Rectal smooth muscle tissue (tissue), 1 donor: ENCODE measurements around the gene DRD4.

ENCODE experiments used
- H3K27ac ChIP-seq: one replicate; pipeline ENCODE4 v1.7.0; 2013; ENCODE audit warnings: low read depth, low read length, inconsistent platforms
- H3K27me3 ChIP-seq: one replicate; pipeline ENCODE4 v1.7.0; 2013; ENCODE audit warnings: low read length; ENCODE audit not compliant: control insufficient read depth, insufficient read depth
- H3K36me3 ChIP-seq: one replicate; pipeline ENCODE4 v1.7.0; 2013; ENCODE audit warnings: low read length; ENCODE audit not compliant: control insufficient read depth, insufficient read depth
- H3K4me1 ChIP-seq: one replicate; pipeline ENCODE4 v1.7.0; 2013; ENCODE audit warnings: low read length; ENCODE audit not compliant: control insufficient read depth, insufficient read depth
- H3K4me3 ChIP-seq: one replicate; pipeline ENCODE4 v1.7.0; 2013; ENCODE audit warnings: low read length
- H3K9ac ChIP-seq: one replicate; pipeline ENCODE4 v1.7.0; 2013; ENCODE audit warnings: low read length

DRD4 gene

DNA sequence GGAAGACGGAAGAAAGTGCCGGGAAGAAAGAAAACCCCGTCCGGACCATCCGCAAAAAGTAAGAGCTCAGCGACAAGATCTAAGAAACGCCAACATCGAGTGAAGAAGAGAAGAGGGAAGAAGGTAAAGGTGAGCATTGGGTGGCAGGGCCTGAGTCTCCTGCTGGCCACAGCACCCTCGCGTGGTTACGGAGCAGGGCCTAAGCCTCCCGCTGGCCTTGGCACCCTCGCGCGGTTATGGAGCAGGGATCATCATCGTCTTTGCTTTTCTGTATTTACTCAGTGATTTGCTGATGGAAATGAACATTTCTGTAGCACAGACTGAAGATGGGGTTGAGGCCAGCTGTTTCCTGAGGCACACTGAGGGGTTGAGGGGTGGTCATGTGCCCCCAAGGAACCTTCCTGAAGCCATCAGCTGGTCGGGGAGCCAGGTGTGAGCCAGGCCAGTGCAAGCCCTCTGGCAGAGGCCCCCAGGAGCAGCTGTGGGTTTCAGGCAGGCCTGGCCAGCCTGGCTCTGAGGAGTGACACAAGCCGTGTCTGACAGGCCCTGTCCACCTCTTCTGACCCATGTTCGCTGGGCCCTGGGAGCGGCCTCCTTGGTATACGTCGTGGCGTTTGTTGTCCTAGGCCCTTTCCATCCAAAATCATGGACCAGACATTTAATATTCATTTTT, 35.4 kb upstream of the DRD4 start:
- Histone ChIP-seq H3K9ac (no peak overlapping the region), H3K4me1 (no peaks in the 10 kb centered on the region), H3K4me3 (no peak overlapping the region), H3K36me3 (peaks cover 53% of the 10 kb centered on the region), H3K27me3 (no peaks in the 10 kb centered on the region), H3K27ac (no peak overlapping the region)

- H3K4me3 ChIP-seq = no peak overlapping the region
- peaks cover 46% of the 10 kb centered on the region for H3K36me3 ChIP-seq
- no peak overlapping the region for H3K27ac ChIP-seq
- no peak overlapping the region for H3K9ac ChIP-seq
- H3K4me1 ChIP-seq = no peaks in the 10 kb centered on the region
- H3K27me3 ChIP-seq = no peaks in the 10 kb centered on the region
Observed at GRCh38 chr11:603154-603553, 33.9 kb upstream of the DRD4 start.

GRCh38 chr11:605286-606129, 31.6 kb upstream of the DRD4 start:
- Histone ChIP-seq H3K36me3 (peaks cover 54% of the 10 kb centered on the region), H3K9ac (no peak overlapping the region), H3K27me3 (no peaks in the 10 kb centered on the region), H3K4me3 (no peak overlapping the region), H3K27ac (peak overlapping the region; percentile 55), H3K4me1 (no peaks in the 10 kb centered on the region)

GRCh38 chr11:606245-606644, 30.8 kb upstream of the DRD4 start:
- Histone ChIP-seq H3K36me3 (peaks cover 58% of the 10 kb centered on the region), H3K4me3 (no peak overlapping the region), H3K27me3 (no peaks in the 10 kb centered on the region), H3K9ac (no peak overlapping the region), H3K4me1 (no peaks in the 10 kb centered on the region), H3K27ac (peak overlapping the region; percentile 55)

DNA sequence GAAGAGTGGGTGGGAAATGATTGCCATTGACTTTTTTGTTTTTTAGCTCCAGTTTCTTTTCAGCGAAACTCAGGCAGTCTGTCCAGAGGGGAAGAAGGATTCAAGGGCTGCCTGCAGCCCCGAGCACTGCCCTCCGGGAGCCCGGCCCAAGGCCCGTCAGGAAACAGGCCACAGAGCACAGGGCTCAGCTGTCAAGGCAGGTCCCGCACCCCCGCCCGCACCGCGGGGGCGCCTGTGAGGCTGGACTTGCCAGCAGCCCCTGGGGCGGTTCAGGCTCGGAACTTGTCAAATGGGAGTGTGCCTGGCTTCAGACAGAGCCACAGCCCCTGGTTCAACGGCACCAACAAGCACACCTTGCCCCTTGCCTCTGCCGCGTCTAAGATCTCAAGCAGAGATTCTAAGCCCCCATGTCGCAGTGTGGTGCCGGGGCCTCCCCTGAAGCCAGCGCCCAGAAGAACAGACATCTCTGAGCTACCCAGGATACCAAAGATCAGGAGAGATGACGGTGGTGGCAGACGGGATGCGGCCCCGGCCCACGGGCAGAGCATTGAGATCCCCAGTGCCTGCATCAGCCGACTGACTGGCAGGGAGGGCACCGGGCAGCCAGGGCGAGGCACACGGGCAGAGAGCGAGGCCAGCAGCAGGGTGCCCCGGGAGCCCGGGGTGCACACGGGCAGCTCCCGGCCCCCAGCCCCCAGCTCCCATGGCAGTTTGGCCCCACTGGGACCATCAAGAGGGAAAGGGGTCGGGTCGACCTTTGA, 29.9 kb upstream of the DRD4 start:
- no peak overlapping the region for H3K4me3 ChIP-seq
- no peak overlapping the region for H3K9ac ChIP-seq
- no peaks in the 10 kb centered on the region for H3K4me1 ChIP-seq
- peaks cover 56% of the 10 kb centered on the region for H3K36me3 ChIP-seq
- no peaks in the 10 kb centered on the region for H3K27me3 ChIP-seq
- no peak overlapping the region for H3K27ac ChIP-seq

- Histone ChIP-seq H3K4me3 (no peak overlapping the region), H3K27ac (no peak overlapping the region), H3K4me1 (no peaks in the 10 kb centered on the region)
Observed at GRCh38 chr11:607971-608659, 29.0 kb upstream of the DRD4 start.

DNA sequence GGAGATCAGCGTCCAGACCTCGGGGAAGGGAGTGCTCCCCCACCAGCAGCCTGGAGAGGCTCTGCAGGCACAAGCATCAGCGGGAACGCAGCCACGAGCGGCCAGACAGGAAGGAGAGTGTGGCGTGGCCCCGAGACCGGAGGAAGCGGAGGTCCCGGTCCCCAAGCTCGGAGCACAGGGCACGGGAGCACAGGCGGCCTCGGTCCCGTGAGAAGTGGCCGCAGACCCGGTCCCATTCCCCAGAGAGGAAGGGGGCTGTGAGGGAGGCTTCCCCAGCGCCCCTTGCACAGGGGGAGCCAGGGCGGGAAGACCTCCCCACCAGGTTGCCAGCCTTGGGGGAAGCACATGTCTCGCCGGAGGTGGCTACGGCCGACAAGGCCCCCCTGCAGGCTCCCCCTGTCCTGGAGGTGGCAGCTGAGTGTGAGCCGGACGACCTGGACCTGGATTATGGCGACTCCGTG, 28.2 kb upstream of the DRD4 start:
- peaks cover 51% of the 10 kb centered on the region for H3K36me3 ChIP-seq
- no peaks in the 10 kb centered on the region for H3K27me3 ChIP-seq
- no peak overlapping the region for H3K9ac ChIP-seq
- no peak overlapping the region for H3K27ac ChIP-seq
- H3K4me1 ChIP-seq = no peaks in the 10 kb centered on the region
- no peak overlapping the region for H3K4me3 ChIP-seq

More at GRCh38 chr11:607971-608659, 29.0 kb upstream of the DRD4 start:
- no peaks in the 10 kb centered on the region for H3K27me3 ChIP-seq
- peaks cover 55% of the 10 kb centered on the region for H3K36me3 ChIP-seq
- no peak overlapping the region for H3K9ac ChIP-seq

GRCh38 chr11:609341-609811, 27.7 kb upstream of the DRD4 start:
- H3K4me1 ChIP-seq = no peaks in the 10 kb centered on the region
- no peak overlapping the region for H3K9ac ChIP-seq
- H3K36me3 ChIP-seq = peaks cover 51% of the 10 kb centered on the region
- H3K27me3 ChIP-seq = no peaks in the 10 kb centered on the region
- no peak overlapping the region for H3K4me3 ChIP-seq
- no peak overlapping the region for H3K27ac ChIP-seq

DNA sequence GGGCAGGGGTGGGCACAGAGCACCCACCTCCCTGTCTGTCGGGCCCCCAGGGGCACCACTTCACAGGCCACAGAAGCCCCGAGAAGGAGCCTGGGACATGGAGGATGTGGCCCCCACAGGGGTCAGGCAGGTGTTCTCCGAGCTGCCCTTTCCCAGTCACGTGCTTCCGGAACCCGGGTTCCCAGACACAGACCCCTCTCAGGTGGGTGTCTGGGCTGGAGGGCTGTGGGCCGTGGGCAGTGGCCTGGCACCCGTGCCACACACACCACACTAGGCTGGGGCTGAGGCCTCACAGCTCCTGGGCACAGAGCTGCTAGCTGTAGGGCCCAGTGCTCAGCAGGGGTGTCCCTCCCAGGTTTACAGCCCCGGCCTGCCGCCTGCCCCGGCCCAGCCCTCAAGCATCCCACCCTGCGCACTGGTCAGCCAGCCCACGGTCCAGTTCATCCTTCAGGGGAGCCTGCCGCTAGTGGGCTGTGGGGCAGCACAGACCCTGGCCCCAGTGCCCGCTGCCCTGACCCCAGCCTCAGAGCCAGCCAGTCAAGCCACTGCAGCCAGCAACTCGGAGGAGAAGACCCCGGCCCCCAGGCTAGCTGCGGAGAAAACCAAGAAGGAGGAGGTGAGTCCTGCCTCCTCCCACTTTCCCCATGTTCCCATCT, 26.8 kb upstream of the DRD4 start:
- peaks cover 3% of the 10 kb centered on the region for H3K4me1 ChIP-seq
- H3K27ac ChIP-seq = no peak overlapping the region
- no peaks in the 10 kb centered on the region for H3K27me3 ChIP-seq
- H3K36me3 ChIP-seq = peaks cover 43% of the 10 kb centered on the region
- no peak overlapping the region for H3K4me3 ChIP-seq
- H3K9ac ChIP-seq = no peak overlapping the region

GRCh38 chr11:611001-611996, 25.8 kb upstream of the DRD4 start:
- Histone ChIP-seq H3K9ac (no peak overlapping the region), H3K27me3 (no peaks in the 10 kb centered on the region), H3K4me3 (no peak overlapping the region), H3K36me3 (peaks cover 36% of the 10 kb centered on the region), H3K27ac (no peak overlapping the region), H3K4me1 (peaks cover 4% of the 10 kb centered on the region)
